ENCODE results near the gene S100A2. TPM values are rescaled to one million over a fixed set of nuclear protein-coding genes. Genes with fewer than 3 reads are reported as not detected.
"Not testable (repeated sequence)": the region's sequence is repeated elsewhere in the genome, so short reads cannot be mapped to it uniquely, and the experiment has no call there.

The S100A2 gene
- polyA plus RNA-seq, 3 donors, result 0.32 TPM; not detected in 2

- DNase-seq, result no peak
- Mint-ChIP-seq H3K4me3 (no peak overlapping the region), H3K9me3 (peaks cover 0 to 3% (median 0%) of the 10 kb centered on the region in 7 donors), H3K27me3 (ENCODE audit: low read depth in 3 of 3) (peaks cover 4 to 11% (median 4%) of the 10 kb centered on the region in 3 donors), H3K27ac (no peak overlapping the region), H3K36me3 (no peaks in the 10 kb centered on the region), H3K4me1 (peaks cover 4% of the 10 kb centered on the region)
- no peaks in the 10 kb centered on the region for H3K27me3 ChIP-seq (ENCODE audit: control insufficient read depth in 2 of 2, insufficient read depth in 2 of 2, low read length in 2 of 2)
- no peaks in the 10 kb centered on the region for H3K4me1 ChIP-seq (ENCODE audit: control insufficient read depth in 1 of 2, insufficient read depth in 2 of 2, low read length in 2 of 2)
- H3K9ac ChIP-seq (ENCODE audit: insufficient read depth, low read length, poor library complexity, severe bottlenecking), result no peak overlapping the region
- H3K4me3 ChIP-seq (replicated peaks in 1 of 3; ENCODE audit: low read depth in 2 of 3, low read length in 3 of 3), result no peak overlapping the region
- TF ChIP-seq, protein P1, sequence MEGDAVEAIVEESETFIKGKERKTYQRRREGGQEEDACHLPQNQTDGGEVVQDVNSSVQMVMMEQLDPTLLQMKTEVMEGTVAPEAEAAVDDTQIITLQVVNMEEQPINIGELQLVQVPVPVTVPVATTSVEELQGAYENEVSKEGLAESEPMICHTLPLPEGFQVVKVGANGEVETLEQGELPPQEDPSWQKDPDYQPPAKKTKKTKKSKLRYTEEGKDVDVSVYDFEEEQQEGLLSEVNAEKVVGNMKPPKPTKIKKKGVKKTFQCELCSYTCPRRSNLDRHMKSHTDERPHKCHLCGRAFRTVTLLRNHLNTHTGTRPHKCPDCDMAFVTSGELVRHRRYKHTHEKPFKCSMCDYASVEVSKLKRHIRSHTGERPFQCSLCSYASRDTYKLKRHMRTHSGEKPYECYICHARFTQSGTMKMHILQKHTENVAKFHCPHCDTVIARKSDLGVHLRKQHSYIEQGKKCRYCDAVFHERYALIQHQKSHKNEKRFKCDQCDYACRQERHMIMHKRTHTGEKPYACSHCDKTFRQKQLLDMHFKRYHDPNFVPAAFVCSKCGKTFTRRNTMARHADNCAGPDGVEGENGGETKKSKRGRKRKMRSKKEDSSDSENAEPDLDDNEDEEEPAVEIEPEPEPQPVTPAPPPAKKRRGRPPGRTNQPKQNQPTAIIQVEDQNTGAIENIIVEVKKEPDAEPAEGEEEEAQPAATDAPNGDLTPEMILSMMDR (IDR thresholded peaks at IDR 0.05), result no peak
- no peaks in the 10 kb centered on the region for H3K9me3 ChIP-seq (replicated peaks in 1 of 2; ENCODE audit: control insufficient read depth in 1 of 2, insufficient read depth in 1 of 2, low read length in 2 of 2)
- no peaks in the 10 kb centered on the region for H3K79me2 ChIP-seq (ENCODE audit: insufficient read depth, low read length)
- no peak overlapping the region for H3K27ac ChIP-seq (ENCODE audit: low read depth in 1 of 2, low read length in 2 of 2)
- no CpG with 5 or more reads among the region's 1 CpG for WGBS (ENCODE audit: insufficient coverage)
- no peak overlapping the region for H3K4me2 ChIP-seq (replicated peaks; ENCODE audit: extremely low read depth, low read length, poor library complexity, severe bottlenecking)
- intact Hi-C loops (cut with micrococcal nuclease), result no loop called here
- H4K20me1 ChIP-seq (ENCODE audit: insufficient read depth, low read length), result no peaks in the 10 kb centered on the region
- no peak overlapping the region for H2AFZ ChIP-seq (ENCODE audit: insufficient read depth, low read depth, low read length, poor library complexity, severe bottlenecking)
- H3K36me3 ChIP-seq (replicated peaks in 1 of 2; ENCODE audit: control insufficient read depth in 1 of 2, insufficient read depth in 2 of 2, low read length in 2 of 2), result no peaks in the 10 kb centered on the region
Observed at GRCh38 chr1:153585006-153585405, 19.4 kb upstream of the S100A2 start.

DNA sequence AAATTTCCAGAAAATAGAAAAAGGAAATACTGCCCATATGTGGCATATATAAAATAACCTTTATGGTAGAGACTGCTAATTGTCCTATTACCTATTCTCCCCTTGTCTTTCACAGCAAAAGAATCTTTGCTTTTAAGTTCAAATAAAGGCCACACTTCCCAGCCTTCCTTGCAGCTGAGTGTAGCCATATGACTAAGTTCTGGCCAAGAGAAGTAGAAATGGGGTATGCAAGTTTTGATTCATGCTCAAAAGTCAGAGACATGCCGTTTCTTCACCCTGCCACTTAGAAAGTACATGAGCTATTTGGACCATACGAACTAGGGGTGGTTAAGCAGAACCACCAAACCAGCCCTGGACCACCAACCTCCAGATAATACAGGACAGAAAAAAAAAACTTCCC is 18.3 kb upstream of the S100A2 start:
- H3K9me3 ChIP-seq (replicated peaks in 1 of 2; ENCODE audit: control insufficient read depth in 1 of 2, insufficient read depth in 1 of 2, low read length in 2 of 2), result no peaks in the 10 kb centered on the region
- no peaks in the 10 kb centered on the region for H3K36me3 ChIP-seq (replicated peaks in 1 of 2; ENCODE audit: control insufficient read depth in 1 of 2, insufficient read depth in 2 of 2, low read length in 2 of 2)
- intact Hi-C loops (cut with micrococcal nuclease), result no loop called here
- Mint-ChIP-seq H3K27ac (no peak overlapping the region), H3K27me3 (ENCODE audit: low read depth in 3 of 3) (peaks cover 4 to 8% (median 7%) of the 10 kb centered on the region in 3 donors), H3K9me3 (peaks cover 0 to 3% (median 0%) of the 10 kb centered on the region in 7 donors), H3K4me1 (peaks cover 4% of the 10 kb centered on the region), H3K4me3 (no peak overlapping the region), H3K36me3 (no peaks in the 10 kb centered on the region)
- no peak overlapping the region for H3K4me3 ChIP-seq (replicated peaks in 1 of 3; ENCODE audit: low read depth in 2 of 3, low read length in 3 of 3)
- no peak for DNase-seq
- H3K4me1 ChIP-seq (ENCODE audit: control insufficient read depth in 1 of 2, insufficient read depth in 2 of 2, low read length in 2 of 2), result no peaks in the 10 kb centered on the region
- H2AFZ ChIP-seq (ENCODE audit: insufficient read depth, low read depth, low read length, poor library complexity, severe bottlenecking), result no peak overlapping the region
- H3K4me2 ChIP-seq (replicated peaks; ENCODE audit: extremely low read depth, low read length, poor library complexity, severe bottlenecking), result no peak overlapping the region
- H3K27me3 ChIP-seq (ENCODE audit: control insufficient read depth in 2 of 2, insufficient read depth in 2 of 2, low read length in 2 of 2), result no peaks in the 10 kb centered on the region
- H4K20me1 ChIP-seq (ENCODE audit: insufficient read depth, low read length), result no peaks in the 10 kb centered on the region
- no CpG with 5 or more reads among the region's 2 CpGs for WGBS (ENCODE audit: insufficient coverage)
- H3K27ac ChIP-seq (ENCODE audit: low read depth in 1 of 2, low read length in 2 of 2), result no peak overlapping the region
- no peaks in the 10 kb centered on the region for H3K79me2 ChIP-seq (ENCODE audit: insufficient read depth, low read length)
- TF ChIP-seq, protein P1 (IDR thresholded peaks at IDR 0.05), result no peak
- H3K9ac ChIP-seq (ENCODE audit: insufficient read depth, low read length, poor library complexity, severe bottlenecking), result no peak overlapping the region

GRCh38 chr1:153583514-153583913 is 17.9 kb upstream of the S100A2 start:
- WGBS (ENCODE audit: insufficient coverage), result 100% methylated on average over 1 of the region's 3 CpGs
- H3K9me3 ChIP-seq (replicated peaks in 1 of 2; ENCODE audit: control insufficient read depth in 1 of 2, insufficient read depth in 1 of 2, low read length in 2 of 2); DNase-seq; intact Hi-C loops (cut with micrococcal nuclease); H3K4me2 ChIP-seq (replicated peaks; ENCODE audit: extremely low read depth, low read length, poor library complexity, severe bottlenecking); H3K79me2 ChIP-seq (ENCODE audit: insufficient read depth, low read length); H3K4me3 ChIP-seq (replicated peaks in 1 of 3; ENCODE audit: low read depth in 2 of 3, low read length in 3 of 3); H3K27me3 Mint-ChIP-seq (ENCODE audit: low read depth in 3 of 3); H4K20me1 ChIP-seq (ENCODE audit: insufficient read depth, low read length); H2AFZ ChIP-seq (ENCODE audit: insufficient read depth, low read depth, low read length, poor library complexity, severe bottlenecking); H3K4me1 Mint-ChIP-seq; H3K27me3 ChIP-seq (ENCODE audit: control insufficient read depth in 2 of 2, insufficient read depth in 2 of 2, low read length in 2 of 2); H3K27ac Mint-ChIP-seq; H3K36me3 Mint-ChIP-seq; H3K36me3 ChIP-seq (replicated peaks in 1 of 2; ENCODE audit: control insufficient read depth in 1 of 2, insufficient read depth in 2 of 2, low read length in 2 of 2); H3K9me3 Mint-ChIP-seq; H3K4me1 ChIP-seq (ENCODE audit: control insufficient read depth in 1 of 2, insufficient read depth in 2 of 2, low read length in 2 of 2); H3K9ac ChIP-seq (ENCODE audit: insufficient read depth, low read length, poor library complexity, severe bottlenecking); H3K4me3 Mint-ChIP-seq; H3K27ac ChIP-seq (ENCODE audit: low read depth in 1 of 2, low read length in 2 of 2): not testable (repeated sequence)

Measured in CD14-positive monocyte (primary cell).